GM19467 (cell line): Measurements from ENCODE around the gene AQP6.

ENCODE experiments used
- ATAC-seq: cut with Tn5 transposase; IDR thresholded peaks from one replicate; pipeline ENCODE4 v1.9.1; 2021; ENCODE audit warnings: mild to moderate bottlenecking, moderate library complexity; ENCODE audit not compliant: unreplicated experiment

Gene AQP6

GRCh38 chr12:49972641-49973360, at the start of gene AQP6:
Gene AQP6 (plus strand): TSS chr12:49972947. CDS start chr12:49973174, 227 bp downstream.
- ATAC-seq, result no peak

- ATAC-seq, result no peak
These were observed 49.6 kb upstream of the AQP6 start for GRCh38 chr12:49923035-49923644.

- ATAC-seq, result no peak
These were observed 48.7 kb upstream of the AQP6 start for GRCh38 chr12:49923880-49924556.

GRCh38 chr12:49924628-49925246, 48.0 kb upstream of the AQP6 start:
- ATAC-seq, result no peak

- ATAC-seq, result no peak
These were observed 47.1 kb upstream of the AQP6 start for GRCh38 chr12:49925433-49926204.

- ATAC-seq, result no peak
These were observed 44.3 kb upstream of the AQP6 start for GRCh38 chr12:49928471-49928870.

- no peak for ATAC-seq
These were observed 43.2 kb upstream of the AQP6 start for GRCh38 chr12:49929581-49929980.

- ATAC-seq, result no peak
These were observed 42.0 kb upstream of the AQP6 start for GRCh38 chr12:49930515-49931288.

GRCh38 chr12:49932023-49932422, 40.7 kb upstream of the AQP6 start:
- ATAC-seq, result no peak

- no peak for ATAC-seq
These were observed 40.1 kb upstream of the AQP6 start for GRCh38 chr12:49932533-49933130.

- no peak for ATAC-seq
These were observed 39.0 kb upstream of the AQP6 start for GRCh38 chr12:49933796-49934195.

GRCh38 chr12:49934505-49934904, 38.2 kb upstream of the AQP6 start:
- no peak for ATAC-seq

- no peak for ATAC-seq
These were observed 35.8 kb upstream of the AQP6 start for GRCh38 chr12:49936925-49937324.

GRCh38 chr12:49937639-49938300, 35.0 kb upstream of the AQP6 start:
- no peak for ATAC-seq

GRCh38 chr12:49939307-49939706, 33.4 kb upstream of the AQP6 start:
- no peak for ATAC-seq

- no peak for ATAC-seq
These were observed 33.0 kb upstream of the AQP6 start for GRCh38 chr12:49939707-49940106.

GRCh38 chr12:49941556-49942511, 30.9 kb upstream of the AQP6 start:
- ATAC-seq, result no peak

- ATAC-seq, result no peak
These were observed 30.2 kb upstream of the AQP6 start for GRCh38 chr12:49942512-49942893.
